BLaER1 treated with 17β-estradiol and CSF1 and Interleukin-3, amounts not matched to agents 10 nM and 100 nM (cell line): ENCODE measurements around the gene GPHA2.

Experiments used
- H3K27ac ChIP-seq, 11 experiments: shearing (Covaris generic); formaldehyde crosslinking; 2 replicates each; pipeline ENCODE4 v1.8.1; 2022
- H3K27me3 ChIP-seq, 11 experiments: shearing (Covaris generic); formaldehyde crosslinking; 2 replicates each; pipeline ENCODE4 v1.8.1; 2022
- H3K36me3 ChIP-seq, 11 experiments: shearing (Covaris generic); formaldehyde crosslinking; 2 replicates each; pipeline ENCODE4 v1.8.1; 2022
- H3K4me1 ChIP-seq, 10 experiments: shearing (Covaris generic); formaldehyde crosslinking; 2 replicates each; pipeline ENCODE4 v1.8.1; 2022
- H3K4me2 ChIP-seq, 11 experiments: shearing (Covaris generic); formaldehyde crosslinking; 2 replicates each; pipeline ENCODE4 v1.8.1; 2022
- H3K4me3 ChIP-seq, 10 experiments: shearing (Covaris generic); formaldehyde crosslinking; 2 replicates each; pipeline ENCODE4 v1.8.1; 2022
- H3K9ac ChIP-seq, 11 experiments: shearing (Covaris generic); formaldehyde crosslinking; 2 replicates each; pipeline ENCODE4 v1.8.1; 2022
- H3K9me3 ChIP-seq, 11 experiments: shearing (Covaris generic); formaldehyde crosslinking; replicated peaks in 1 of 11; 2 replicates each; pipeline ENCODE4 v1.8.1; 2022
- H4K20me1 ChIP-seq, 11 experiments: shearing (Covaris generic); formaldehyde crosslinking; 2 replicates each; pipeline ENCODE4 v1.8.1; 2022
- Cebpa-rat ChIP-seq, 11 experiments: shearing (Covaris generic); IDR thresholded peaks; 2 replicates each; pipeline ENCODE4 v1.8.1; 2022

GPHA2 gene

DNA sequence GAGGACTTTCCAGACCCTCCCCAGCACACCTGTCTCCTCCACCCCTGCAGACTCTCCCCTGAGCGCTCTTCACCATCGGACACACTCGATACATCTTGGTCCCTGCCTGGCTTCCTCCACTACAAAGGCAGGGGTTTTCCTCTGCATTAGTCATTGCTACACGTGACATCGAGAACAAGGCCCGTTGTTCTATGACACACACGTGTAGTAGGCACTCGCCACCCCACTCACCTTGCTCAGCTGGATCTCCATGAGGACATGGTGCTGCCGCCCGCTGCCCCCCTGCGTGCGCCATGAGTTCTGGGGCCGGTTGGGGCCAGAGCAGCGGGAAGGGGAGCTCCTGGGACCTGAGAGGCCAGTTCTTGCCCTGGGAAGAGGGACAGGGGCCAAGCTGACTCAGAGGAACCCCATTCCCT lies 35.4 kb downstream of the GPHA2 start:
- no peak overlapping the region for H3K4me2 ChIP-seq
- H3K27ac ChIP-seq: no peak overlapping the region
- TF ChIP-seq Cebpa-rat (IDR thresholded peaks at IDR 0.05): no peak
- H3K9me3 ChIP-seq: no peaks in the 10 kb centered on the region
- no peak overlapping the region for H3K9ac ChIP-seq
- no peaks in the 10 kb centered on the region for H3K27me3 ChIP-seq
- H3K36me3 ChIP-seq: peaks cover 57 to 95% (median 80%) of the 10 kb centered on the region in 11 experiments
- no peak overlapping the region for H3K4me3 ChIP-seq
- H3K4me1 ChIP-seq: peaks cover 0 to 26% (median 10%) of the 10 kb centered on the region in 10 experiments; a peak in 8 of 20 replicates
- peaks cover 0 to 11% (median 0%) of the 10 kb centered on the region in 11 experiments; a peak in 4 of 22 replicates for H4K20me1 ChIP-seq

DNA sequence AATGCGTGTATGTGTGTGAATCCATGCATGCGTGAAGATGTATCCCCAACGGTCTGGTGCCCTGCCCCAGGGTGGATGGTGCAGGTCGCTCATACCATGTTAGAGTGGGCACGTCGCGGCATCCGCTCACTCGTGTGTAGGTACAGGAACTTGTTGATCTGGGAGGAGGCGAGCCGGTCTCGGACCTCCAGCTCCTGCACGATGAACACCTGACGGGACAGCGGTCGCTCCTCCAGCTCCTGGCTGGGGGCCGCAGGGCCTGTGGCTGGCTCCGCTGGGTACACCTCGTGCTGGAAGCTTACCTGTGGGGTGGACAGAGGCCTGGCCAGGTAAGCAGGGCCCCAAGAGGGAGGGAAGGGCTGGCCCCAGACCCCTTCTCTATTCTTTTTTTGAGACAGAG lies 37.2 kb downstream of the GPHA2 start:
- no peak overlapping the region for H3K4me2 ChIP-seq
- no peak overlapping the region; a peak in 1 of 22 replicates for H3K9ac ChIP-seq
- no peak overlapping the region for H3K4me3 ChIP-seq
- peaks cover 54 to 87% (median 69%) of the 10 kb centered on the region in 11 experiments for H3K36me3 ChIP-seq
- H4K20me1 ChIP-seq: peaks cover 0 to 11% (median 0%) of the 10 kb centered on the region in 11 experiments; a peak in 4 of 22 replicates
- no peaks in the 10 kb centered on the region for H3K27me3 ChIP-seq
- no peak for TF ChIP-seq Cebpa-rat (IDR thresholded peaks at IDR 0.05)
- H3K27ac ChIP-seq: no peak overlapping the region
- no peaks in the 10 kb centered on the region for H3K9me3 ChIP-seq
- H3K4me1 ChIP-seq: peaks cover 15 to 39% (median 23%) of the 10 kb centered on the region in 10 experiments

GRCh38 chr11:64898076-64898445 lies 37.6 kb downstream of the GPHA2 start:
- no peaks in the 10 kb centered on the region for H3K9me3 ChIP-seq
- H3K36me3 ChIP-seq: peaks cover 50 to 82% (median 64%) of the 10 kb centered on the region in 11 experiments
- no peak overlapping the region for H3K4me3 ChIP-seq
- no peak overlapping the region for H3K9ac ChIP-seq
- H3K27me3 ChIP-seq: no peaks in the 10 kb centered on the region
- H4K20me1 ChIP-seq: peaks cover 0 to 11% (median 0%) of the 10 kb centered on the region in 11 experiments; a peak in 4 of 22 replicates
- no peak overlapping the region for H3K4me2 ChIP-seq
- no peak for TF ChIP-seq Cebpa-rat (IDR thresholded peaks at IDR 0.05)
- peaks cover 19 to 44% (median 28%) of the 10 kb centered on the region in 10 experiments for H3K4me1 ChIP-seq
- no peak overlapping the region for H3K27ac ChIP-seq

DNA sequence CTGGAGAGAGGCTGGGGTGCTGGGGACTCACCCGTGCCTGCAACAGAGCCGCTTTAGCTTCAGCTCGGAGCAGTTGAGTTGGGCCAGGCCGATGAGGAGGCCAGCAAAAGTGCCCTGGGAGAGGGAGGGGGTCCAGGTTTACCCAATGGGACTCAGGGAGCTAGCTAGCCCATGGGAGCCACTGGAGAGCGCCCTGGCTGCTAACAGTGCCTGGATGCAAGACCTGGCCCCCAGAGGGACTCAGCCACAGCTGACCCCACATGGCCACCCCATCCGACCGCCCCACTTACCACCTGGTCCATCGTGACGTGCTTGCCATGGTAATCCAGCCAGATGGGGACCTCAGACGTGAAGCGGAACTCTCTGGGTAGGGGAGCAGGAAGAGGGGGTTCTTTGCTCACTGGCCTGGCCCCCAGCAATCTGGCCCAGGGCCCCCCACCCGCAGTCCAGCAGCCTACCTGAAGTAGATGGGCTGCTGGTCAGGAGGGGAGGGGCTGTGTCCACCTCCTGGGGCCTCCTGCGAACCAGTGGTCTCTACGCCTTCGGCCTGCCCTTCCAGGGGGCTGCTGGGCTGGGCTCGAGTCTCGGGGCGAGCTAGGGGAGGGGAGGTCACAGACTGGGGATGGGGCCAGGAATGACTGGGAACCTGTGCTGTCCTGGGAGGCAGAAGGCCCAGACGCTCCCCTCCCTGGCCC lies 38.2 kb downstream of the GPHA2 start:
- H3K4me3 ChIP-seq: no peak overlapping the region
- H4K20me1 ChIP-seq: peaks cover 0 to 11% (median 0%) of the 10 kb centered on the region in 11 experiments; a peak in 4 of 22 replicates
- peak overlapping the region in 2 of 11 experiments; percentile 3 to 13; a peak in 3 of 22 replicates for H3K9ac ChIP-seq
- peaks cover 47 to 79% (median 62%) of the 10 kb centered on the region in 11 experiments for H3K36me3 ChIP-seq
- peaks cover 25 to 49% (median 33%) of the 10 kb centered on the region in 10 experiments for H3K4me1 ChIP-seq
- 0 out of 22 replicates have a peak overlapping the region, but pooled peaks of 1 of the 11 experiments have one; percentile 25 for H3K27ac ChIP-seq
- H3K9me3 ChIP-seq: no peaks in the 10 kb centered on the region
- H3K27me3 ChIP-seq: no peaks in the 10 kb centered on the region
- H3K4me2 ChIP-seq: peak overlapping the region in 2 of 11 experiments; percentile 20 to 35; a peak in 4 of 22 replicates
- no peak for TF ChIP-seq Cebpa-rat (IDR thresholded peaks at IDR 0.05)

- H3K9me3 ChIP-seq: no peaks in the 10 kb centered on the region
- H3K4me2 ChIP-seq: peak overlapping the region in 2 of 11 experiments; percentile 20 to 35; a peak in 4 of 22 replicates
- H3K27me3 ChIP-seq: no peaks in the 10 kb centered on the region
- peaks cover 28 to 59% (median 43%) of the 10 kb centered on the region in 10 experiments for H3K4me1 ChIP-seq
- peaks cover 0 to 11% (median 0%) of the 10 kb centered on the region in 11 experiments; a peak in 4 of 22 replicates for H4K20me1 ChIP-seq
- no peak for TF ChIP-seq Cebpa-rat (IDR thresholded peaks at IDR 0.05)
- H3K4me3 ChIP-seq: no peak overlapping the region
- H3K36me3 ChIP-seq: peaks cover 41 to 72% (median 55%) of the 10 kb centered on the region in 11 experiments
- H3K9ac ChIP-seq: no peak overlapping the region; a peak in 2 of 22 replicates
- peak overlapping the region in 1 of 11 experiments; percentile 25; a peak in 1 of 22 replicates for H3K27ac ChIP-seq
These were observed 39.2 kb downstream of the GPHA2 start for GRCh38 chr11:64896448-64897022.

GRCh38 chr11:64894812-64895452 lies 40.8 kb downstream of the GPHA2 start:
- Histone ChIP-seq H3K36me3 (peaks cover 25 to 56% (median 39%) of the 10 kb centered on the region in 11 experiments), H3K9me3 (no peaks in the 10 kb centered on the region), H4K20me1 (peaks cover 0 to 9% (median 0%) of the 10 kb centered on the region in 11 experiments; a peak in 4 of 22 replicates), H3K27me3 (no peaks in the 10 kb centered on the region), H3K9ac (peak overlapping the region in 1 of 11 experiments; percentile 9; a peak in 1 of 22 replicates), H3K4me3 (no peak overlapping the region), H3K27ac (peak overlapping the region in 1 of 11 experiments; percentile 34; a peak in 1 of 22 replicates), H3K4me1 (peaks cover 28 to 75% (median 59%) of the 10 kb centered on the region in 10 experiments), H3K4me2 (peak overlapping the region in 8 of 11 experiments; percentile 18 to 97 (median 88); a peak in 9 of 22 replicates)
- no peak for TF ChIP-seq Cebpa-rat (IDR thresholded peaks at IDR 0.05)

- peak overlapping the region in 1 of 10 experiments; percentile 8; a peak in 1 of 20 replicates for H3K4me3 ChIP-seq
- peak overlapping the region; percentile 25 to 77 (median 63); a peak in 19 of 22 replicates for H3K9ac ChIP-seq
- peaks cover 29 to 82% (median 66%) of the 10 kb centered on the region in 10 experiments for H3K4me1 ChIP-seq
- H3K9me3 ChIP-seq: no peaks in the 10 kb centered on the region
- H3K4me2 ChIP-seq: peak overlapping the region; percentile 78 to 97 (median 91)
- no peaks in the 10 kb centered on the region for H3K27me3 ChIP-seq
- H3K36me3 ChIP-seq: peaks cover 23 to 49% (median 32%) of the 10 kb centered on the region in 11 experiments
- no peak for TF ChIP-seq Cebpa-rat (IDR thresholded peaks at IDR 0.05)
- peaks cover 0 to 9% (median 0%) of the 10 kb centered on the region in 11 experiments; a peak in 4 of 22 replicates for H4K20me1 ChIP-seq
- peak overlapping the region in 9 of 11 experiments; percentile 43 to 83 (median 73); a peak in 18 of 22 replicates for H3K27ac ChIP-seq
These were observed 41.5 kb downstream of the GPHA2 start for GRCh38 chr11:64894070-64894811.
